NCI-H526 treated with DMSO at 0.1 percent for 48 hours (cell line): ENCODE results near the gene NTNG1.
A peak's percentile ranks its signal among the peaks of the same experiment; 100 is the strongest.

Source experiments
- DNase-seq: peaks from one replicate; lab custom pipeline; 2025; lab: John Stamatoyannopoulos, UW

NTNG1 gene

GRCh38 chr1:107262467-107263286 lies 121.8 kb downstream of the NTNG1 start:
- no peak for DNase-seq

GRCh38 chr1:107263291-107263915 lies 122.6 kb downstream of the NTNG1 start:
- DNase-seq = no peak

- DNase-seq = no peak
These were observed 123.2 kb downstream of the NTNG1 start for GRCh38 chr1:107264007-107264406.

GRCh38 chr1:107264561-107264960 lies 123.7 kb downstream of the NTNG1 start:
- no peak for DNase-seq

GRCh38 chr1:107267489-107267888 lies 126.7 kb downstream of the NTNG1 start:
- DNase-seq = no peak

GRCh38 chr1:107272321-107272720 lies 131.5 kb downstream of the NTNG1 start:
- peak; percentile 43 for DNase-seq

GRCh38 chr1:107273515-107273914 lies 132.7 kb downstream of the NTNG1 start:
- no peak for DNase-seq

- no peak for DNase-seq
These were observed 133.4 kb downstream of the NTNG1 start for GRCh38 chr1:107274227-107274626.

- DNase-seq = no peak
These were observed 135.4 kb downstream of the NTNG1 start for GRCh38 chr1:107276247-107276646.

- DNase-seq = peak; percentile 40
These were observed 136.2 kb downstream of the NTNG1 start for GRCh38 chr1:107277022-107277421.

GRCh38 chr1:107286125-107286524 lies 145.3 kb downstream of the NTNG1 start:
- no peak for DNase-seq

- DNase-seq = no peak
These were observed 151.1 kb downstream of the NTNG1 start for GRCh38 chr1:107291987-107292386.

- DNase-seq = no peak
These were observed 153.2 kb downstream of the NTNG1 start for GRCh38 chr1:107293901-107294613.

- DNase-seq = no peak
These were observed 153.8 kb downstream of the NTNG1 start for GRCh38 chr1:107294686-107295085.

- DNase-seq = no peak
These were observed 156.8 kb downstream of the NTNG1 start for GRCh38 chr1:107297681-107298080.

GRCh38 chr1:107298526-107298925 lies 157.7 kb downstream of the NTNG1 start:
- DNase-seq = no peak

GRCh38 chr1:107299521-107299920 lies 158.7 kb downstream of the NTNG1 start:
- DNase-seq = no peak

GRCh38 chr1:107309962-107310361 lies 169.1 kb downstream of the NTNG1 start:
- no peak for DNase-seq

- no peak for DNase-seq
These were observed 174.8 kb downstream of the NTNG1 start for GRCh38 chr1:107315652-107316051.

- no peak for DNase-seq
These were observed 178.1 kb downstream of the NTNG1 start for GRCh38 chr1:107318932-107319331.

- no peak for DNase-seq
These were observed 182.9 kb downstream of the NTNG1 start for GRCh38 chr1:107323784-107324183.

- no peak for DNase-seq
These were observed 186.1 kb downstream of the NTNG1 start for GRCh38 chr1:107326824-107327445.
